GM23338 (cell line): ENCODE data around the gene ZNF605. TPM values are rescaled to one million over a fixed set of nuclear protein-coding genes. Genes with fewer than 3 reads are reported as not detected.

Experiments
- ATAC-seq: fragments of 200-7000 bp; cut with Tn5 transposase; 3 replicates; pipeline ENCODE4 v1.9.1; 2020
- DNase-seq: peaks from one replicate; pipeline ENCODE4 v3.0.0-alpha.2; 2015; ENCODE audit warnings: low spot score
- H2AFZ ChIP-seq: fragments of 200-600 bp; sonication (generic); 2 replicates; pipeline ENCODE4 v1.8.0; 2016; ENCODE audit warnings: antibody characterized with exemption, mild to moderate bottlenecking, moderate library complexity
- H3F3A ChIP-seq: fragments of 200-600 bp; sonication (generic); replicated peaks from 2 replicates; pipeline ENCODE4 v1.8.0; 2017; ENCODE audit warnings: antibody characterized with exemption, mixed run types, low read depth
- H3K27ac ChIP-seq: fragments of 200-600 bp; sonication (generic); 2 replicates; pipeline ENCODE4 v1.6.1; 2016; ENCODE audit warnings: low read depth
- H3K27me3 ChIP-seq: fragments of 200-600 bp; sonication (generic); 2 replicates; pipeline ENCODE4 v1.8.0; 2016; ENCODE audit warnings: mild to moderate bottlenecking, mixed run types, moderate library complexity; ENCODE audit not compliant: insufficient read depth
- H3K36me3 ChIP-seq: fragments of 200-600 bp; sonication (generic); 2 replicates; pipeline ENCODE4 v1.8.0; 2016; ENCODE audit warnings: mild to moderate bottlenecking; ENCODE audit not compliant: insufficient read depth
- H3K4me1 ChIP-seq: fragments of 200-600 bp; sonication (generic); 2 replicates; pipeline ENCODE4 v1.8.0; 2016; ENCODE audit warnings: mild to moderate bottlenecking, moderate library complexity; ENCODE audit not compliant: insufficient read depth
- H3K4me2 ChIP-seq: fragments of 200-600 bp; sonication (generic); 2 replicates; pipeline ENCODE4 v1.7.1; 2017; ENCODE audit warnings: mixed run types
- H3K4me3 ChIP-seq: fragments of 200-600 bp; sonication (generic); 2 replicates; pipeline ENCODE4 v1.6.1; 2016; ENCODE audit warnings: mixed run types
- H3K79me2 ChIP-seq: fragments of 200-600 bp; sonication (generic); replicated peaks from 2 replicates; pipeline ENCODE4 v1.8.0; 2017; ENCODE audit warnings: mild to moderate bottlenecking; ENCODE audit not compliant: insufficient read depth
- H3K9me2 ChIP-seq: fragments of 200-600 bp; sonication (generic); 2 replicates; pipeline ENCODE4 v1.8.0; 2017; ENCODE audit not compliant: insufficient read depth
- H4K20me1 ChIP-seq: fragments of 200-600 bp; sonication (generic); replicated peaks from 2 replicates; pipeline ENCODE4 v1.8.0; 2017; ENCODE audit warnings: mild to moderate bottlenecking; ENCODE audit not compliant: insufficient read depth
- H3K27ac Mint-ChIP-seq: 2 replicates; pipeline ENCODE4 v1.8.0; 2020; ENCODE audit warnings: inconsistent platforms, mild to moderate bottlenecking, moderate library complexity, mixed read lengths
- H3K27me3 Mint-ChIP-seq: 3 replicates; pipeline ENCODE4 v1.8.0; 2022; ENCODE audit warnings: low read depth, mild to moderate bottlenecking, moderate library complexity, mixed read lengths, inconsistent platforms; ENCODE audit not compliant: insufficient read depth, poor library complexity
- H3K36me3 Mint-ChIP-seq: 3 replicates; pipeline ENCODE4 v1.8.0; 2021; ENCODE audit warnings: low read depth, mild to moderate bottlenecking, inconsistent platforms, moderate library complexity, mixed read lengths
- H3K4me1 Mint-ChIP-seq: 3 replicates; pipeline ENCODE4 v1.8.0; 2020; ENCODE audit warnings: mild to moderate bottlenecking, inconsistent platforms, mixed read lengths
- H3K4me3 Mint-ChIP-seq: 3 replicates; pipeline ENCODE4 v1.8.0; 2021; ENCODE audit warnings: moderate library complexity, mild to moderate bottlenecking, inconsistent platforms, mixed read lengths
- H3K9me3 Mint-ChIP-seq: 3 replicates; pipeline ENCODE4 v1.8.0; 2020; ENCODE audit warnings: moderate library complexity, mild to moderate bottlenecking, inconsistent platforms, mixed read lengths
- NANOG ChIP-seq: IDR thresholded peaks from 2 replicates; pipeline ENCODE4 v1.6.1; 2016; ENCODE audit warnings: antibody characterized with exemption, borderline replicate concordance
- STAT1 ChIP-seq: IDR thresholded peaks from one replicate; pipeline ENCODE4 v1.6.1; 2016; ENCODE audit warnings: antibody characterized with exemption; ENCODE audit not compliant: unreplicated experiment
- ZNF114 ChIP-seq: fragments of 250-450 bp; sonication (Bioruptor Pico); IDR thresholded peaks from 2 replicates; pipeline ENCODE4 v1.5.0; 2020; ENCODE audit warnings: mild to moderate bottlenecking, moderate library complexity
- ZNF331 ChIP-seq: fragments of 250-450 bp; sonication (Bioruptor Pico); IDR thresholded peaks from 2 replicates; pipeline ENCODE4 v1.5.0; 2020; ENCODE audit warnings: low read depth, mild to moderate bottlenecking, moderate library complexity
- polyA plus RNA-seq: library from polyadenylated mRNA; unstranded; fragments of >200 nt; fragmentation: Nextera tagmentation; extraction: Ambion mirVana; gene quantifications from 2 replicates; pipeline ENCODE4 v1.2.1, GENCODE V29; 2016
- total RNA-seq: library from RNA; depleted of rRNA; stranded (reverse); fragments of >200 nt; shearing (Covaris generic); gene quantifications from 2 replicates; pipeline ENCODE4 v1.2.3, GENCODE V29; 2014
- TF ChIP-seq, protein P1 (sequence below): IDR thresholded peaks from 2 replicates; pipeline ENCODE4 v1.6.1; 2016; ENCODE audit warnings: antibody characterized with exemption
- TF ChIP-seq, protein P2 (sequence below), 2 experiments: fragments of 200-600 bp in 1 of 2; sonication (generic) in 1 of 2; conservative IDR thresholded peaks; 2 replicates each; pipeline versions ENCODE4 v1.5.1 to v1.6.1; 2016 to 2017; ENCODE audit warnings: antibody characterized with exemption in 2 of 2, low read depth in 2 of 2, mild to moderate bottlenecking in 2 of 2, moderate library complexity in 1 of 2

ZNF605 gene
- total and polyA plus RNA-seq, 2 experiments from 2014 or later = 13.5 to 17.1 TPM

DNA sequence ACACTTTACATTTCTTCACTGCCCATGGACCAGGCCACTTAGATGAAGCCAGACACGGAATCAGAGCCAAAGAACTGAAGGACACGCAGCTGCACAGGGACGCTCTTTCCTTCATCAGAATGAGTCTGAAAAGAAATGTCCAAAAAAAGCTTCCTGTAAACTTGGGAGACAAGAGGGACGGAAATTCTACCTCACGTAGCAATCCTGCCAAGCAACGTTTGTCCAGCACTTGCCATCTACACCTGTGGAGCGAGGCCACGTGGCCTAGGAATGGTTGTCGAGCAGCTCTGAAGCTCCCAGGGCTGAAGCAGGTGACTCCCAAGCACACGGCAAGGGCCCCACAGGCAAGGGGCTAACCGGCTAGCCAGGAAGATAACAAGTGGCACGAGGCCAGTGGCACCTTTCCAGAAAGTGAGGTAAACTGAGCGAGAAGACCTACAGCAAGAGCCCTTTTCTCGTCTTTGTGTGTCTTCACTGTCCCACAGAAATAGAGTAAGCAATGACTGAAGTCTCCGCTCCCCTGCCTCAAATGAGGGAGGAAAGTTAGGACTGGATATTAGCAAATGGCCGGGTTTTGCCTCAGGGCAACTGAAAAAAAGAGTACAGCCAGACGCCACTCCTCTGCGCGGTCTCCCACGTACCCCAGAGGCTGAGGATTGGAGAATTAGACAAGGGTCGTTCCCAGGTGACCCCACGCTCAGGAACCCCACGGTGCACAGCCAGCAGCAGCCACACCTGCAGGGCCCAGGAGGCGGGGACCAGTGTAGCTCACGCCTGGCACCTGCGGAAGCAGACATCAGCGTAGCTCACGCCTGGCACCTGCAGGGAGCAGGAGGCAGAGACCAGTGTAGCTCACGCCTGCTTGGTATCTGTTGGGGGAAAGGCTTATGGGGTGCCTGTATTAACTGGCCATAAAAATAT is 7.7 kb downstream of the ZNF605 start:
- H3K9me3 Mint-ChIP-seq = peaks cover 26% of the 10 kb centered on the region
- Histone ChIP-seq H2AFZ (no peak overlapping the region), H3K79me2 (peaks cover 16% of the 10 kb centered on the region), H3K27ac (no peak overlapping the region), H3K27me3 (no peaks in the 10 kb centered on the region), H3K4me2 (no peak overlapping the region), H3F3A (peaks cover 15% of the 10 kb centered on the region), H3K9me2 (no peaks in the 10 kb centered on the region), H3K36me3 (peaks cover 12% of the 10 kb centered on the region; the same call in 1 of the 2 replicates), H4K20me1 (no peaks in the 10 kb centered on the region), H3K4me1 (no peaks in the 10 kb centered on the region), H3K4me3 (no peak overlapping the region)
- no peak overlapping the region for H3K4me3 Mint-ChIP-seq
- DNase-seq (no peak), ATAC-seq (no peak)
- no peak overlapping the region for H3K27ac Mint-ChIP-seq
- H3K36me3 Mint-ChIP-seq = peaks cover 75% of the 10 kb centered on the region
- no peaks in the 10 kb centered on the region for H3K4me1 Mint-ChIP-seq
- H3K27me3 Mint-ChIP-seq = peaks cover 1% of the 10 kb centered on the region
- TF ChIP-seq ZNF331 (no peak), NANOG (no peak), STAT1 (no peak)

DNA sequence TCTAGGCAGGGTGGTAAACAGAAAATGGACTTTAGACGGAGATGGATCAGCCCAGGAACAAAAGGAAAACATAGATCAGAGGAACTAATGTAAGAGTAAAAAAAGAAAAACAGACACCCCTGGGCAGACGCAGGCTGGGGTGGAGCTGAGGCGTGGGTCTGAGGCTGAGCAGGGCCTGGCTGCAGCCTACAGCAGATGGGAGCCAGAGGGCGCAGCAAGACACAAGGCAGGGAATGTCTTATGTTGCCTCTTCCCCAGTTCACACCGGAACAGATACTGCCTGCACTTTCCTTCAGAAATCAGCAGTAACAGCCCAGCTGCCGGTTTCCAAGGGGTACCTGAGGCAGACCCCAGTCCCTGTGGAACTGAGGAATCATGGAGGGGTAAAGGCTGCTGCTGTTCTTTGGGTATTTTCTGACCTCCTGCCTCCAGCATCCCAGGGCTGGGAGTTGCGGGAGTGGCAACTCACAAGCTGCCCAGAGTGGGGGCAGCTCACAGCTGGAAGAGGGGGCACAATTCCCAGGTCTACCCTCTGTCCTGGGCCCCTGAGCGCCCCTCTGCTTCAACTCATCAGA is 9.8 kb downstream of the ZNF605 start:
- H3K36me3 ChIP-seq = peaks cover 18% of the 10 kb centered on the region; the same call in 1 of the 2 replicates
- Mint-ChIP-seq H3K27me3 (peaks cover 1% of the 10 kb centered on the region), H3K4me3 (no peak overlapping the region)

More for the DNA sequence above, 9.8 kb downstream of the ZNF605 start:
- H3K36me3 Mint-ChIP-seq = peaks cover 85% of the 10 kb centered on the region
- DNase-seq = no peak
- no peak overlapping the region for H3K27ac Mint-ChIP-seq
- Histone ChIP-seq H3K27ac (no peak overlapping the region), H2AFZ (no peak overlapping the region), H3K4me1 (no peaks in the 10 kb centered on the region), H3F3A (peaks cover 9% of the 10 kb centered on the region; the same call in 1 of the 2 replicates), H3K79me2 (peaks cover 12% of the 10 kb centered on the region; the same call in 1 of the 2 replicates), H3K4me2 (no peak overlapping the region), H3K9me2 (no peaks in the 10 kb centered on the region), H3K4me3 (no peak overlapping the region), H3K27me3 (no peaks in the 10 kb centered on the region), H4K20me1 (no peaks in the 10 kb centered on the region)
- TF ChIP-seq, protein P1, sequence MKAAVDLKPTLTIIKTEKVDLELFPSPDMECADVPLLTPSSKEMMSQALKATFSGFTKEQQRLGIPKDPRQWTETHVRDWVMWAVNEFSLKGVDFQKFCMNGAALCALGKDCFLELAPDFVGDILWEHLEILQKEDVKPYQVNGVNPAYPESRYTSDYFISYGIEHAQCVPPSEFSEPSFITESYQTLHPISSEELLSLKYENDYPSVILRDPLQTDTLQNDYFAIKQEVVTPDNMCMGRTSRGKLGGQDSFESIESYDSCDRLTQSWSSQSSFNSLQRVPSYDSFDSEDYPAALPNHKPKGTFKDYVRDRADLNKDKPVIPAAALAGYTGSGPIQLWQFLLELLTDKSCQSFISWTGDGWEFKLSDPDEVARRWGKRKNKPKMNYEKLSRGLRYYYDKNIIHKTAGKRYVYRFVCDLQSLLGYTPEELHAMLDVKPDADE = no peak
- TF ChIP-seq, protein P2, sequence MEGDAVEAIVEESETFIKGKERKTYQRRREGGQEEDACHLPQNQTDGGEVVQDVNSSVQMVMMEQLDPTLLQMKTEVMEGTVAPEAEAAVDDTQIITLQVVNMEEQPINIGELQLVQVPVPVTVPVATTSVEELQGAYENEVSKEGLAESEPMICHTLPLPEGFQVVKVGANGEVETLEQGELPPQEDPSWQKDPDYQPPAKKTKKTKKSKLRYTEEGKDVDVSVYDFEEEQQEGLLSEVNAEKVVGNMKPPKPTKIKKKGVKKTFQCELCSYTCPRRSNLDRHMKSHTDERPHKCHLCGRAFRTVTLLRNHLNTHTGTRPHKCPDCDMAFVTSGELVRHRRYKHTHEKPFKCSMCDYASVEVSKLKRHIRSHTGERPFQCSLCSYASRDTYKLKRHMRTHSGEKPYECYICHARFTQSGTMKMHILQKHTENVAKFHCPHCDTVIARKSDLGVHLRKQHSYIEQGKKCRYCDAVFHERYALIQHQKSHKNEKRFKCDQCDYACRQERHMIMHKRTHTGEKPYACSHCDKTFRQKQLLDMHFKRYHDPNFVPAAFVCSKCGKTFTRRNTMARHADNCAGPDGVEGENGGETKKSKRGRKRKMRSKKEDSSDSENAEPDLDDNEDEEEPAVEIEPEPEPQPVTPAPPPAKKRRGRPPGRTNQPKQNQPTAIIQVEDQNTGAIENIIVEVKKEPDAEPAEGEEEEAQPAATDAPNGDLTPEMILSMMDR (conservative IDR thresholded peaks at IDR 0.05; ENCODE audit: low read depth in 2 of 2) = peak in 1 of 2 experiments; percentile 15; a peak in 1 of 4 replicates
- no peak for TF ChIP-seq ZNF114 (CRISPR knock-in tag)
- H3K9me3 Mint-ChIP-seq = peaks cover 42% of the 10 kb centered on the region
- no peaks in the 10 kb centered on the region for H3K4me1 Mint-ChIP-seq
- ATAC-seq = no peak
